Measurements from ENCODE around the gene MKLN1.
"Not testable (repeated sequence)": the region's sequence is repeated elsewhere in the genome, so short reads cannot be mapped to it uniquely, and the experiment has no call there.

Gene MKLN1

GRCh38 chr7:131400681-131401176, 73.1 kb downstream of the MKLN1 start:
- no peak for DNase-seq (ENCODE audit: low read depth in 2 of 2)

- DNase-seq (ENCODE audit: low read depth in 2 of 2), result no peak
Observed at GRCh38 chr7:131401194-131401593, 73.5 kb downstream of the MKLN1 start.

- DNase-seq (ENCODE audit: low read depth in 2 of 2), result no peak
Observed at GRCh38 chr7:131403322-131403721, 75.6 kb downstream of the MKLN1 start.

- no peak for DNase-seq (ENCODE audit: low read depth in 2 of 2)
Observed at GRCh38 chr7:131404226-131404911, 76.7 kb downstream of the MKLN1 start.

- no peak for DNase-seq (ENCODE audit: low read depth in 2 of 2)
Observed at GRCh38 chr7:131409129-131409766, 81.6 kb downstream of the MKLN1 start.

- DNase-seq (ENCODE audit: low read depth in 2 of 2), result no peak
Observed at GRCh38 chr7:131412031-131412430, 84.4 kb downstream of the MKLN1 start.

GRCh38 chr7:131413711-131414110, 86.0 kb downstream of the MKLN1 start:
- no peak for DNase-seq (ENCODE audit: low read depth in 2 of 2)

GRCh38 chr7:131424219-131424822, 96.6 kb downstream of the MKLN1 start:
- no peak for DNase-seq (ENCODE audit: low read depth in 2 of 2)

- no peak for DNase-seq (ENCODE audit: low read depth in 2 of 2)
Observed at GRCh38 chr7:131425992-131426391, 98.3 kb downstream of the MKLN1 start.

GRCh38 chr7:131430826-131431225, 103.2 kb downstream of the MKLN1 start:
- not testable (repeated sequence) for DNase-seq (ENCODE audit: low read depth in 2 of 2)

- DNase-seq (ENCODE audit: low read depth in 2 of 2), result no peak
Observed at GRCh38 chr7:131431289-131431688, 103.6 kb downstream of the MKLN1 start.

- no peak for DNase-seq (ENCODE audit: low read depth in 2 of 2)
Observed at GRCh38 chr7:131431756-131432155, 104.1 kb downstream of the MKLN1 start.

GRCh38 chr7:131436384-131436783, 108.7 kb downstream of the MKLN1 start:
- no peak for DNase-seq (ENCODE audit: low read depth in 2 of 2)

GRCh38 chr7:131438969-131439368, 111.3 kb downstream of the MKLN1 start:
- DNase-seq (ENCODE audit: low read depth in 2 of 2), result no peak

- no peak for DNase-seq (ENCODE audit: low read depth in 2 of 2)
Observed at GRCh38 chr7:131443496-131443895, 115.8 kb downstream of the MKLN1 start.

- DNase-seq (ENCODE audit: low read depth in 2 of 2), result no peak
Observed at GRCh38 chr7:131444683-131445082, 117.0 kb downstream of the MKLN1 start.

GRCh38 chr7:131449373-131449902, 121.8 kb downstream of the MKLN1 start:
- DNase-seq (ENCODE audit: low read depth in 2 of 2), result no peak

GRCh38 chr7:131454498-131454897, 126.8 kb downstream of the MKLN1 start:
- no peak for DNase-seq (ENCODE audit: low read depth in 2 of 2)

- no peak for DNase-seq (ENCODE audit: low read depth in 2 of 2)
Observed at GRCh38 chr7:131455001-131455400, 127.3 kb downstream of the MKLN1 start.

GRCh38 chr7:131455546-131455945, 127.9 kb downstream of the MKLN1 start:
- DNase-seq (ENCODE audit: low read depth in 2 of 2), result no peak

GRCh38 chr7:131456338-131456737, 128.7 kb downstream of the MKLN1 start:
- DNase-seq (ENCODE audit: low read depth in 2 of 2), result no peak

- no peak for DNase-seq (ENCODE audit: low read depth in 2 of 2)
Observed at GRCh38 chr7:131459256-131459655, 131.6 kb downstream of the MKLN1 start.

- no peak for DNase-seq (ENCODE audit: low read depth in 2 of 2)
Observed at GRCh38 chr7:131462059-131462458, 134.4 kb downstream of the MKLN1 start.

Data from stimulated activated CD4-positive, alpha-beta T cell treated with anti-CD3 and anti-CD28 coated beads, Interleukin-4, amount 100 ng/mL, for 48 hours (primary cell).